Measurements from ENCODE around the gene STXBP6. TPM values are rescaled to one million over a fixed set of nuclear protein-coding genes. Genes with fewer than 3 reads are reported as not detected.

Gene STXBP6
- total and polyA plus RNA-seq, 2 experiments from 2014 or later = 19.7 to 29.0 TPM

- no peaks in the 10 kb centered on the region for H3K27me3 Mint-ChIP-seq (ENCODE audit: insufficient read depth, low read depth, poor library complexity)
- TF ChIP-seq EZH2 (IDR thresholded peaks at IDR 0.05; ENCODE audit: low read depth, unreplicated experiment) (no peak), ZNF114 (CRISPR knock-in tag; IDR thresholded peaks at IDR 0.05) (no peak), POLR2AphosphoS5 (IDR thresholded peaks at IDR 0.05; ENCODE audit: low read depth) (no peak), ZNF331 (CRISPR knock-in tag; IDR thresholded peaks at IDR 0.05; ENCODE audit: low read depth) (no peak), CREB1 (CRISPR knock-in tag; IDR thresholded peaks at IDR 0.05; ENCODE audit: low read depth) (no peak), NANOG (IDR thresholded peaks at IDR 0.05; ENCODE audit: borderline replicate concordance) (no peak)
- TF ChIP-seq, protein P1, sequence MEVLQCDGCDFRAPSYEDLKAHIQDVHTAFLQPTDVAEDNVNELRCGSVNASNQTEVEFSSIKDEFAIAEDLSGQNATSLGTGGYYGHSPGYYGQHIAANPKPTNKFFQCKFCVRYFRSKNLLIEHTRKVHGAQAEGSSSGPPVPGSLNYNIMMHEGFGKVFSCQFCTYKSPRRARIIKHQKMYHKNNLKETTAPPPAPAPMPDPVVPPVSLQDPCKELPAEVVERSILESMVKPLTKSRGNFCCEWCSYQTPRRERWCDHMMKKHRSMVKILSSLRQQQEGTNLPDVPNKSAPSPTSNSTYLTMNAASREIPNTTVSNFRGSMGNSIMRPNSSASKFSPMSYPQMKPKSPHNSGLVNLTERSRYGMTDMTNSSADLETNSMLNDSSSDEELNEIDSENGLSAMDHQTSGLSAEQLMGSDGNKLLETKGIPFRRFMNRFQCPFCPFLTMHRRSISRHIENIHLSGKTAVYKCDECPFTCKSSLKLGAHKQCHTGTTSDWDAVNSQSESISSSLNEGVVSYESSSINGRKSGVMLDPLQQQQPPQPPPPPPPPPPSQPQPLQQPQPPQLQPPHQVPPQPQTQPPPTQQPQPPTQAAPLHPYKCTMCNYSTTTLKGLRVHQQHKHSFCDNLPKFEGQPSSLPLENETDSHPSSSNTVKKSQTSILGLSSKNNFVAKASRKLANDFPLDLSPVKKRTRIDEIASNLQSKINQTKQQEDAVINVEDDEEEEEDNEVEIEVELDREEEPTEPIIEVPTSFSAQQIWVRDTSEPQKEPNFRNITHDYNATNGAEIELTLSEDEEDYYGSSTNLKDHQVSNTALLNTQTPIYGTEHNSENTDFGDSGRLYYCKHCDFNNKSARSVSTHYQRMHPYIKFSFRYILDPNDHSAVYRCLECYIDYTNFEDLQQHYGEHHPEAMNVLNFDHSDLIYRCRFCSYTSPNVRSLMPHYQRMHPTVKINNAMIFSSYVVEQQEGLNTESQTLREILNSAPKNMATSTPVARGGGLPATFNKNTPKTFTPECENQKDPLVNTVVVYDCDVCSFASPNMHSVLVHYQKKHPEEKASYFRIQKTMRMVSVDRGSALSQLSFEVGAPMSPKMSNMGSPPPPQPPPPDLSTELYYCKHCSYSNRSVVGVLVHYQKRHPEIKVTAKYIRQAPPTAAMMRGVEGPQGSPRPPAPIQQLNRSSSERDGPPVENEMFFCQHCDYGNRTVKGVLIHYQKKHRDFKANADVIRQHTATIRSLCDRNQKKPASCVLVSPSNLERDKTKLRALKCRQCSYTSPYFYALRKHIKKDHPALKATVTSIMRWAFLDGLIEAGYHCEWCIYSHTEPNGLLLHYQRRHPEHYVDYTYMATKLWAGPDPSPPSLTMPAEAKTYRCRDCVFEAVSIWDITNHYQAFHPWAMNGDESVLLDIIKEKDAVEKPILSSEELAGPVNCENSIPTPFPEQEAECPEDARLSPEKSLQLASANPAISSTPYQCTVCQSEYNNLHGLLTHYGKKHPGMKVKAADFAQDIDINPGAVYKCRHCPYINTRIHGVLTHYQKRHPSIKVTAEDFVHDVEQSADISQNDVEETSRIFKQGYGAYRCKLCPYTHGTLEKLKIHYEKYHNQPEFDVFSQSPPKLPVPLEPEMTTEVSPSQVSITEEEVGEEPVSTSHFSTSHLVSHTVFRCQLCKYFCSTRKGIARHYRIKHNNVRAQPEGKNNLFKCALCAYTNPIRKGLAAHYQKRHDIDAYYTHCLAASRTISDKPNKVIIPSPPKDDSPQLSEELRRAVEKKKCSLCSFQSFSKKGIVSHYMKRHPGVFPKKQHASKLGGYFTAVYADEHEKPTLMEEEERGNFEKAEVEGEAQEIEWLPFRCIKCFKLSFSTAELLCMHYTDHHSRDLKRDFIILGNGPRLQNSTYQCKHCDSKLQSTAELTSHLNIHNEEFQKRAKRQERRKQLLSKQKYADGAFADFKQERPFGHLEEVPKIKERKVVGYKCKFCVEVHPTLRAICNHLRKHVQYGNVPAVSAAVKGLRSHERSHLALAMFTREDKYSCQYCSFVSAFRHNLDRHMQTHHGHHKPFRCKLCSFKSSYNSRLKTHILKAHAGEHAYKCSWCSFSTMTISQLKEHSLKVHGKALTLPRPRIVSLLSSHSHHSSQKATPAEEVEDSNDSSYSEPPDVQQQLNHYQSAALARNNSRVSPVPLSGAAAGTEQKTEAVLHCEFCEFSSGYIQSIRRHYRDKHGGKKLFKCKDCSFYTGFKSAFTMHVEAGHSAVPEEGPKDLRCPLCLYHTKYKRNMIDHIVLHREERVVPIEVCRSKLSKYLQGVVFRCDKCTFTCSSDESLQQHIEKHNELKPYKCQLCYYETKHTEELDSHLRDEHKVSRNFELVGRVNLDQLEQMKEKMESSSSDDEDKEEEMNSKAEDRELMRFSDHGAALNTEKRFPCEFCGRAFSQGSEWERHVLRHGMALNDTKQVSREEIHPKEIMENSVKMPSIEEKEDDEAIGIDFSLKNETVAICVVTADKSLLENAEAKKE (CRISPR knock-in tag; IDR thresholded peaks at IDR 0.05) = 0 out of 2 replicates have a peak, but pooled peaks have one; percentile 49
- H3K9me3 Mint-ChIP-seq = no peaks in the 10 kb centered on the region
- Histone ChIP-seq H3K4me2 (peak overlapping the region; percentile 27; the same call in 1 of the 2 replicates), H3F3A (replicated peaks; ENCODE audit: low read depth) (no peaks in the 10 kb centered on the region), H3K27me3 (ENCODE audit: insufficient read depth) (no peaks in the 10 kb centered on the region), H3K4me3 (no peak overlapping the region), H3K36me3 (ENCODE audit: insufficient read depth) (no peaks in the 10 kb centered on the region), H4K20me1 (replicated peaks; ENCODE audit: insufficient read depth) (no peaks in the 10 kb centered on the region), H2AFZ (no peak overlapping the region), H3K79me2 (replicated peaks; ENCODE audit: insufficient read depth) (peaks cover 22% of the 10 kb centered on the region), H3K4me1 (ENCODE audit: insufficient read depth) (peaks cover 22% of the 10 kb centered on the region), H3K27ac (ENCODE audit: low read depth) (peak overlapping the region; percentile 60; the same call in 1 of the 2 replicates), H3K9me2 (ENCODE audit: insufficient read depth) (peaks cover 6% of the 10 kb centered on the region; the same call in 1 of the 2 replicates)
- peak; percentile 74 for DNase-seq (ENCODE audit: low spot score)
- H3K36me3 Mint-ChIP-seq (ENCODE audit: low read depth) = no peaks in the 10 kb centered on the region
- H3K4me1 Mint-ChIP-seq = peaks cover 18% of the 10 kb centered on the region
- no peak overlapping the region for H3K4me3 Mint-ChIP-seq
- peak; percentile 57 for ATAC-seq
- H3K27ac Mint-ChIP-seq = no peak overlapping the region
These were observed 39.5 kb downstream of the STXBP6 start for GRCh38 chr14:25010471-25010870.

Data from GM23338 (cell line).